HL-60 (cell line): Measurements from ENCODE around the gene PCDH1.

Experiments used
- DNase-seq, 2 experiments: peaks; one replicate each; pipeline ENCODE4 v3.0.0-alpha.2; 2010 to 2020; ENCODE audit warnings: low read depth in 1 of 2, low spot score in 1 of 2
- H3K27ac ChIP-seq: fragments of 250-450 bp; sonication (Bioruptor Pico); replicated peaks from 2 replicates; pipeline ENCODE4 v1.5.1; 2020; ENCODE audit warnings: mild to moderate bottlenecking, moderate library complexity
- H3K27me3 ChIP-seq: fragments of 250-450 bp; sonication (Bioruptor Pico); 2 replicates; pipeline ENCODE4 v1.5.1; 2021; ENCODE audit warnings: mild to moderate bottlenecking, moderate library complexity; ENCODE audit not compliant: insufficient read depth, poor library complexity, severe bottlenecking
- H3K4me3 ChIP-seq: replicated peaks from 2 replicates; pipeline ENCODE4 v1.5.1; 2011; ENCODE audit warnings: mild to moderate bottlenecking, control low read depth, low read length; ENCODE audit not compliant: insufficient read depth
- CTCF ChIP-seq: IDR thresholded peaks from one replicate; pipeline ENCODE4 v1.5.1; 2011; ENCODE audit warnings: low read length, control low read depth, inconsistent platforms; ENCODE audit not compliant: insufficient read depth
- GABPA ChIP-seq: IDR thresholded peaks from 2 replicates; pipeline ENCODE4 v1.6.1; 2012; ENCODE audit warnings: low read depth
- POLR2AphosphoS5 ChIP-seq: IDR thresholded peaks from 2 replicates; pipeline ENCODE4 v1.6.1; 2012; ENCODE audit warnings: low read depth
- REST ChIP-seq: IDR thresholded peaks from 2 replicates; pipeline ENCODE4 v1.6.1; 2012; ENCODE audit warnings: low read depth; ENCODE audit not compliant: insufficient replicate concordance
- SPI1 ChIP-seq: IDR thresholded peaks from 2 replicates; pipeline ENCODE4 v1.6.1; 2012; ENCODE audit warnings: low read depth, mild to moderate bottlenecking, borderline replicate concordance

Gene PCDH1

GRCh38 chr5:141913560-141914198 lies 35.5 kb upstream of the PCDH1 start:
- TF ChIP-seq POLR2AphosphoS5 (no peak), REST (no peak), GABPA (no peak), CTCF (no peak), SPI1 (no peak)
- peak overlapping the region; percentile 50 for H3K27ac ChIP-seq
- H3K4me3 ChIP-seq: peak overlapping the region; percentile 32
- no peak for DNase-seq
- H3K27me3 ChIP-seq: no peaks in the 10 kb centered on the region

- H3K4me3 ChIP-seq: no peak overlapping the region
- TF ChIP-seq CTCF (no peak), SPI1 (no peak), POLR2AphosphoS5 (no peak), GABPA (no peak), REST (no peak)
- H3K27ac ChIP-seq: no peak overlapping the region
- H3K27me3 ChIP-seq: no peaks in the 10 kb centered on the region
- no peak for DNase-seq
Observed at GRCh38 chr5:141910271-141910673, 32.1 kb upstream of the PCDH1 start.

DNA sequence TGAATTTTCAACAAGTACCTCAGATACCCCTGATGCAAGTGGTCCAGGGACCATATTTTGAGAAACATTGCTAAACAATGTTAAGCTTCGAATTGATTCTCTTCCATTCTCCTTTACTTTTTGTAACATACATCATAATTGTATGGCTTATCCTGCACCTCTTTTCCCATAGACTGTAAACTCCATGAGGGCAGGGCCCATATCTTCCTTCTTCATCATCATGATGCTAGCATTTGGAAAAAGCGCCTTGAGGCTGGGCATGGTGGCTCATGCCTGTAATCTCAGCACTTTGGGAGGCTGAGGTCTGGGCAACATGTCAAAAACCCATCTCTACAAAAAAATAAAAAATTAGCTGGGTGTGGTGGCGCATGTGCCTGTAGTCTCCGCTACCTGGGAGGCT lies 31.0 kb upstream of the PCDH1 start:
- no peak for DNase-seq
- TF ChIP-seq CTCF: no peak
- no peak for TF ChIP-seq REST
- no peak for TF ChIP-seq POLR2AphosphoS5
- no peak for TF ChIP-seq SPI1
- no peak for TF ChIP-seq GABPA
- no peak overlapping the region for H3K4me3 ChIP-seq
- no peaks in the 10 kb centered on the region for H3K27me3 ChIP-seq
- H3K27ac ChIP-seq: no peak overlapping the region
